ENCODE measurements around the gene AKAP8L.

- TF ChIP-seq POLR2A (IDR thresholded peaks at IDR 0.05): no peak
- TF ChIP-seq, protein P1, sequence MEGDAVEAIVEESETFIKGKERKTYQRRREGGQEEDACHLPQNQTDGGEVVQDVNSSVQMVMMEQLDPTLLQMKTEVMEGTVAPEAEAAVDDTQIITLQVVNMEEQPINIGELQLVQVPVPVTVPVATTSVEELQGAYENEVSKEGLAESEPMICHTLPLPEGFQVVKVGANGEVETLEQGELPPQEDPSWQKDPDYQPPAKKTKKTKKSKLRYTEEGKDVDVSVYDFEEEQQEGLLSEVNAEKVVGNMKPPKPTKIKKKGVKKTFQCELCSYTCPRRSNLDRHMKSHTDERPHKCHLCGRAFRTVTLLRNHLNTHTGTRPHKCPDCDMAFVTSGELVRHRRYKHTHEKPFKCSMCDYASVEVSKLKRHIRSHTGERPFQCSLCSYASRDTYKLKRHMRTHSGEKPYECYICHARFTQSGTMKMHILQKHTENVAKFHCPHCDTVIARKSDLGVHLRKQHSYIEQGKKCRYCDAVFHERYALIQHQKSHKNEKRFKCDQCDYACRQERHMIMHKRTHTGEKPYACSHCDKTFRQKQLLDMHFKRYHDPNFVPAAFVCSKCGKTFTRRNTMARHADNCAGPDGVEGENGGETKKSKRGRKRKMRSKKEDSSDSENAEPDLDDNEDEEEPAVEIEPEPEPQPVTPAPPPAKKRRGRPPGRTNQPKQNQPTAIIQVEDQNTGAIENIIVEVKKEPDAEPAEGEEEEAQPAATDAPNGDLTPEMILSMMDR (IDR thresholded peaks at IDR 0.05): no peak
These were observed 24.5 kb upstream of the AKAP8L start for GRCh38 chr19:15443325-15443724.
